HG03460 (cell line): Measurements from ENCODE around the gene MARCHF9.

Experiments
- ATAC-seq: cut with Tn5 transposase; IDR thresholded peaks from one replicate; pipeline ENCODE4 v1.9.1; 2021; ENCODE audit not compliant: unreplicated experiment

MARCHF9 gene

GRCh38 chr12:57724003-57724935 lies 30.6 kb upstream of the MARCHF9 start:
- no peak for ATAC-seq

GRCh38 chr12:57724936-57725740 lies 29.8 kb upstream of the MARCHF9 start:
- no peak for ATAC-seq

- no peak for ATAC-seq
Observed at GRCh38 chr12:57725851-57726150, 29.1 kb upstream of the MARCHF9 start.

DNA sequence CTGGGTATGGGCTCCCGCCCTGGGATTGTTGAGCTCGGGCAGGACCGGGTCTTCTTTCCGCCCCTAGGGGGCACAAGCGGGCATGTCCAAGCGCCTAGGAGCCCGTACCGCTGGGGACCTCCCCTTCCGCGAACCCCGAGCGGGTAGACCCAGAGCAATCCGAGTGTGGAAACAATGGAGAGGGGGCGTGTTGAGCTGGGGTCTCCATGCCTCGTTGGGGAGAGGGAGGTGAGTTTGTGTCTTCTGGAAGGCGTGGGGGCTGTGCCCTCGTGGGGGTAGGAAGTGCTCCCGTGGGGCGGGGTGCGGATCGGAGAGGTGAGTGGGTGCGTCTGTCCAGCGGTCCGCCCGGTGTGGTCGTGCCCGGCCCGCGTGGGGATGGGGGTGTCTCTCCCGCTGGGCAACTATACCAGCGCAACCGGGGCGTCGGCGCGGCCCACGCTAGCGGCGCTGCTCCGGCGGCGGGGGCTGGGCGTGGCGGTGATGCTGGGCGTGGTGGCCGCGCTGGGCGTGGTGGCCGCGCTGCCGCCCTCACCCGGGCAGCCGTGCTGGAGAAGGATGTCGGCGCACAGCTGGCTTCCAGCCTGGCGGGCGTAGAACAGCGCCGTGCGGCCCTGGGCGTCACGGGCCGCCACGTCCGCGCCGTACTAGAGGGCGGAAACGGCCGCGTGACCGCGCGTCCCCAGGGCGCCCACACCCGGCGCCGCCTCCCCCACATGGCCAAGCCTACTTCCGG lies 28.6 kb upstream of the MARCHF9 start:
- peak; percentile 54 for ATAC-seq

DNA sequence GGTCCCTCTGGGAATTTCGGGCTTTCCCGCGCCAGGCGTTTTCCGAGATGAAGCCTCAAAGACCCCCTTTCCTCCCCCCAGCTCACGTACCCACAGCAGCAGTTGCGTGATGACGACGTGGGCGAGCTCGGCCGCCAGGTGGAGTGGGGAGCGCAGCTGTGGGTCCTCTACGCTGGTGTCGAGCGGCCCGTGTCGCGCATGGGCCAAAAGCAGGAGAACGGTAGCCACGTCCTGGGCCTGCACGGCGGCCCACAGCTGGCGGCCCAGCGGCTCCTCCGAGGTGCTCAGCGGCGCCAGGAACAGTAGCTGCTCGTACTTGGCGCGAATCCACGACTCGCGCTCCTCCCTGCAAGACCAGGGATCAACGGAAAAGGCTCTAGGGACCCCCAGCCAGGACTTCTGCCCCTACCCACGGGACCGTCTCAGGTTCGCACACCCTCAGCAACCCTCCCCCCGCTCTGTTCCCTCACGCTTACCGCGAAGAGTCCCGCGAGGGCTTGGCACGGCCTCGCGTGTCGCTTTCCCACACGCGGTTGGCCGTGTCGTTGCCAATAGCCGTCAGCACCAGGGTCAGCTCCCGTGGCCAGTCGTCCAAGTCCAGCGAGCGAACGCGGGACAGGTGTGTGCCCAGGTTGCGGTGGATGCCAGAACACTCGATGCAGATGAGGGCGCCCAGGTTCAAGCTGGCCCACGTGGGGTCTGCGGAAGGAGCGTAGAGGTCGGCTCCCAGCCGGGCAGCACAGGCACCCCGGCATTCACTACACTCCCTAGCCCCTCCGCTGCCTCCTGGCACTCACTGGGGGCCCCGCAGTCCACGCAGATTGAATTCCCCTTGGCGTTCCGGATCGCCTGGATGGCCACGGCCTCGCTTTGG lies 27.8 kb upstream of the MARCHF9 start:
- ATAC-seq: no peak

DNA sequence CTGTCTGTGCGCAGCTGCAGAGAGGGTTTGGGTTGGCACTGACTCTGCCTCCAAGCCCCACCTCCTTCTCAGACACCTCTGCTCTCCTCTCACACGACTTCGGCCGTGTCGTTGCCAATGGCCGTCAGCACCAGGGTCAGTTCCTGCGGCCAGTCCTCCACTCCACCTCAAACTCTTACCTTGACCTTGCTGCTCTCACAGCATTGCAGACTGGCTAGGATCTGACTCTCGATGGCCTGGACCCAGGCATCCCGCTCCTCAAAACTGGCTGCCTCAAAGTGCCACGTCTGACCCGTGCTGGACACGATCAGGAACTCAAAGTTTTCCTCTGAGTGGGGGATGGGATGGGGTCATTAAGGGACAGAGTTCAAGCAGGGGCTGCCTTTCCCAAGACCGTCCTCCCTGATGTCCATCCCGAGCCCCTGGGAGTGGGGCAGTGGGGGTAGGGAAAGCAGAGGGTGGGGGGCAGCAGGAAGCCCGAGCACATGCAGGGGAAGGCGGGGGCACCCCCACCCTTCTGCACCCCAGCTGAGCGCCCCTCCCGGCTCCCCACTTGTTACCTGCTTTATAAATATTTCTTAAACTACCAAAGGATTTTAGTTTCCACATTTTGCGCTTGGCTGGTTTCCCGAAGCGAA lies 27.0 kb upstream of the MARCHF9 start:
- no peak for ATAC-seq

DNA sequence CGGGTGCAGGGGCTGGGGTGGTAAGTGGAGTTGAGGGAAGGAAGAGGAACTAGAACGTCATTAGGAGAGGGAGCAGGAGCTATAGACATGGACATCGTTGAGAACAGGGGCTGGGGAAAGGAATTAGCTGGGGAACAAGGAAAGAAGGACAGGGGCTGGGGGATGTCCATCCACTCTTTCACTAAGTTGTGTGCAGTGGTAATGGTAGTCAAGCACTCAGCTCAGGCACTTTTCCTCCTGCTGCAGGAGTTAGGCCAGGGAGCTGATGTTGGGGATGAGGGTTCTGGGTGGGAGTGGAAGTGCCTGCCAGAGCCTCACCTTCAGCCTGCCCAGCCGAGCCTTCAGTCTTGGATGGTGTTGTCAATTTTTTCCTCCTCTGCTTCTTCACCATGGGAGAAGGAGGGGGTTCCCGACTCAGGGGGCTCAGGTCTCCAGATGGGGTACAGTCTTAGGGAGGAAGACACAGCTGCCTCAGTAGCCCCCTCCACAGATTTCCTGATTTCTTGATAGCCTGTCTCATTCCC lies 25.5 kb upstream of the MARCHF9 start:
- no peak for ATAC-seq

DNA sequence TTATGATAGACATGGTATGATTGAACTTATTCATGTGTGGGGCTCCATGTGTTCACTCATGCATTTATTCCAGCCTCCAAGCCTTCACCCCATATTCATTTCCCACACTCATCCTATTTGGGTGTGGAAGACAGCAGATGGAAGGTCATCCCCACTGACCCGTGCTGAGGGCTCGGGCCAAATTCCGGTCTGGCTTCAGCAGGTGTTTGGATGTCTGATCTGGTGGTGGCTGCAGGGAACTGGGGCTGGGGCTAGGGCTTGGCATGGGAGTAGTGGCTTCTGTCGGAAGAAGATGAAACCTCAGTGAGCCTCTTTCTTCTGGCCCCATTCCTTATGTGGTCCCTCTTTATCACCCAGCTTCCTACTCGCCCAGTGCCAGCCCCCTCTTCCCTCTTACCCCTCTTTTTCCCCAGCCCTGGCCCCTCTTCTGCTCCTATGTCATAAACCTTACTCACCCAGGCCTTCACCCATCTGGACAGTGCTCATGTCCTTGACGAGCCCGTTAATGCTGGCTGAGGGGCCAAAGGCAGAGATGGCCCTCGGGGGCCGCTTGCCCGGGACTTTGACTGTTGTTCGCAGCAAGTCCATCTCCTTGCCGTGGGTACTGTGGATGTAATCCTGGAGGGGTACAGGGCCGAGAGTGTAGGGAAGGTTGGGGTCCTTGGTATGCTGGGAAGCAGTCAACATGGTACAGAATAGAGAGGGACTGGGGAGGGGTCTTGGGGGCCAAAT lies 24.4 kb upstream of the MARCHF9 start:
- no peak for ATAC-seq

DNA sequence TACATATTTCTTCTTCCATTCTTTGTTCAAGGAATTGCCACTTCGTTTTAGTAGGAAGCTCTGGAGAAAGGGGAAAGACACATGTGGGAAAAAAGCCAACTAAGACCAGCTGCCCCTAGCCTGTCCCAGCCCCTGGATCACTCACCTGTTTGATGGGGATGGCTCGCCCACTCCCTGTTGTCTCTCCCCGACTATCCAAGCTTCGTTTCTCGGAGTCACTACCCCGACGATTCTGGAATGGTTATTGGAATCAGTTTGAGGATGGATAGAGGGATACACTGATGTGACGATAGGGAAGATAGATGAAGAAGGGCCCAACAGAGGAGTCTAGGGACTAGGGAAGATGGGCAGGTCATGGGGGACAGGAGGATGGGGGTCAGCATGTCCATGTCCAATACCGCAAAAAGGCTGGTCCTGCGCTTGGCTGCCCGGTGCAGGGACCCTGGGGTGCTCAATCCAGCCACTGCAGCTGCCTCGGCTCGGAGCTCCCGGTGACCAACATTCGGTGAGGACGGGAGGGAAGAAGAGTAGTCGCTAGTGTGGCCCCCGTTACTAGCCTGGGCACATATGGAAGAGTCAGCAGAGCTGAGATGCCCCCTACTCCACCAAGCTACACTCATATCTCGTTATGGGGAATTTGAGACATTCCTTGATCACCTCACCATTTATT lies 23.4 kb upstream of the MARCHF9 start:
- no peak for ATAC-seq

- no peak for ATAC-seq
Observed at GRCh38 chr12:57732270-57732669, 22.6 kb upstream of the MARCHF9 start.

- ATAC-seq: no peak
Observed at GRCh38 chr12:57732726-57733593, 21.9 kb upstream of the MARCHF9 start.

DNA sequence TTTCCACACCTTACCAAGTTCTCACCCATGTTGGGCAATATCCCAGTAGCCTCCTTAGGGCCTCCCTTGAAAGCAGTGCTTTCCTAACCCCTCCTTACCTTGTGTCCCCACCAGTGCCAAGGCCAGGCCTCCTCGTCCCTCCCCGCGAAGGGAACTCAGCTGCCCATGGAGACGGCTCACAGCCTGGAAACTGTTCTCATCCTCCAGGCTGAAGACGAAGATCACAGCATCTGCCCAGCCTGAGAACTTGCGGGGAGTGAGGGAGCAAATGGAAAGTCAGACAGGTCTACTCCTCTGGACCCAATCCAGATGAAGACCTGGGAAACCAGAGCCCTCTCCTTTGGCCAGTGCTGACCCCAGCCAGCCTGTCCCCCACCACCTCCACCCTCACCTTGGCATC lies 21.0 kb upstream of the MARCHF9 start:
- no peak for ATAC-seq

DNA sequence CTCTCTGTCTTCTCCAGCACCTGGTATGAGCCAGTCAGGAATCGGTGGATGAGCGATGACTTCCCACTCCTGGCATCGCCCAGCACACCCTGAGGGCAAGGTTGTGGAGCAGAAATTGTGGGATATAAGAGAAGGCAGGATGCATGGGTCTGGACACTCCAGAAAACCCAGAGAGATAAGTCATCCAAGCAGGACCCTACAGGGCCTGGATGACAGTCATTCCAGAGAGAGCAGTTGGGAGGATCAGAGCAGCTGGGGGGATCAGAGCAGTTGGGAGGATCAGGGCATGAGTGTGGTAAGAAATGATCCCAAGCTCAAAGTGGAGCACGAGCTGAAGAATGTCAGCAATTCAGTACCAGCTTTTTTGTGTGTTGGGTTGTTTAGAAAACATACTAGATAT lies 20.3 kb upstream of the MARCHF9 start:
- ATAC-seq: no peak

GRCh38 chr12:57735198-57735855 lies 19.6 kb upstream of the MARCHF9 start:
- ATAC-seq: no peak

DNA sequence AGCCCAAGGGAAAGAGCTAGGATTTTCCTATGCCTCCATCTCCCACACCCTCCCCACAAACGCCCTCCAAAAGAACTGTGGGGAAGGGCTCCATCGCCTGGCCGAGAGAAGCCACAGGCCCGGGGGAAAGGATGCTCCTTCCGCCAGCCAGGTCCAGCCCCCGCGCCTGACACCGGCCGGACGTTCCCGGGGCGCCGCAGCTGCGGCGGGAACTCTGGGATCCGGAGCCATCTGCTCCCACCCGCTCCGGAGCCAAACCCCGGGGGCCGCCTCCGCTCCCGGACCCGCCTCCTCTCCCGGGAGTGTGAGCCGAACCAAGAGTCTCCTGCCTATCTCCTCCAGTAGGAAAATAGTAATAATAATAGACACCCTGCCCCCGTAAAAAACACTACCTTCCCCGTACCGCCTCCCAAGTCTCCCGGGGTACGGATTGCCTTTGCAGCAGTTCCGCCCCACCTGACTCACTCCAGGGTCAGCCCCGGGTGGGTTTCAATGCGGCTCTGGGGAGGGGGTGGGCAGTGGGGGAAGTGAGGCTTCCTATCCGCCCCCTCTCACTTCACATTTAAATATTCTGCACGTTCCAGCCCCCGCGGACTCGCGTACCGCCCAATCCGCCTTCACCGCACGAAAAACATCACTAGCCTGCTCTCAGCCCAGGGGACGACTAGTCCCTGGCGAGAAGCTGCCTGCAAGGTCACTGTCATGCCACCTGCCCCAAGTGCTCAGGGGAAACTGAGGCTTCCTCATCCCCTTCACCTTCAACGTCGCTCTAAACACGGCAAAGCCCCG lies 18.8 kb upstream of the MARCHF9 start:
- ATAC-seq: no peak

DNA sequence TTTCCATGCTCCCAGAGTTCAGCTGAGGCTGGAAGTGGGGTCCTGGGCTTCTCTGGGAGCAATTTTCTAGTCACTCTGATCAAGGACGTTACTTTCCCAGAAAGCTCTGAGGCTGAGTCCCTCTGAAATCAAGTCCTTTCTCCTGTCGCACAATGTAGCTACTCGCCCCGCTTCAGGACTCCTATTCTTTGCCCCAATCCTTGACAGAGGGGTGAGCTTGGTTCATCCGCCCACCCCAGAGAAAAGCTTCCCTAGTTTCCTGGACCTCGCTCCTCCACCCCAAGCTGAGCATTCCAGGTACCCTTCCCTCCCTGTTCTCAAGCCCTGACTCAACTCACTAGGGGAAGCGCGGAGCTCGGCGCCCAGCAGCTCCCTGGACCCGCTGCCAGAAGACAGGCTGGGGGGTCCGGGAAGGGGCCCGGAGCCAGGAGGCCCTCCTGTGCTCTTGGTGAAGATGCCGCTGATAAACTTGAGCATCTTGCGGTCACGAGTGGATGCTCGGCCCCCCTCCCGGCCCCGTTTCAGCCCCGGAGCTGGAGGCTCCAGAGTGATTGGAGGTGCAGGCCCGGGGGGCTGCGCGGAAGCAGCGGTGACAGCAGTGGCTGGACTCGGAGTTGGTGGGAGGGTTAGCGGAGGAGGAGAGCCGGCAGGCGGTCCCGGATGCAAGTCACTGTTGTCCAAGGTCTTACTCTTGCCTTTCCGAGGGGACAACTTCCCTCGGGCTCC lies 18.0 kb upstream of the MARCHF9 start:
- ATAC-seq: no peak
